Upper lobe of right lung (tissue), 1 donor: ENCODE results near the gene GTPBP4. TPM values are rescaled to one million over a fixed set of nuclear protein-coding genes. Genes with fewer than 3 reads are reported as not detected.

ENCODE experiments used
- ATAC-seq: fragments of 200-7000 bp; cut with Tn5 transposase; one replicate; pipeline ENCODE4 v1.9.1; 2020; ENCODE audit warnings: mild to moderate bottlenecking, moderate library complexity
- DNase-seq: peaks from one replicate; pipeline ENCODE4 v3.0.0-alpha.2; 2020
- H3K27ac ChIP-seq: fragments of 200-600 bp; one replicate; pipeline ENCODE4 v1.8.0; 2022
- H3K27me3 ChIP-seq: fragments of 200-600 bp; one replicate; pipeline ENCODE4 v1.8.0; 2022; ENCODE audit warnings: mild to moderate bottlenecking
- H3K36me3 ChIP-seq: fragments of 200-600 bp; one replicate; pipeline ENCODE4 v1.8.0; 2022
- H3K4me1 ChIP-seq: fragments of 200-600 bp; one replicate; pipeline ENCODE4 v1.8.0; 2022
- H3K4me3 ChIP-seq: fragments of 200-600 bp; one replicate; pipeline ENCODE4 v1.8.0; 2022; ENCODE audit warnings: mild to moderate bottlenecking
- H3K9me3 ChIP-seq: fragments of 200-600 bp; one replicate; pipeline ENCODE4 v1.8.0; 2022
- CTCF ChIP-seq: fragments of 200-600 bp; IDR thresholded peaks from one replicate; pipeline ENCODE4 v1.8.0; 2022; ENCODE audit warnings: antibody characterized with exemption
- intact Hi-C: fragments of 100-400 bp; cut with DNase I; formaldehyde crosslinking; loops from one replicate; pipeline ENCODE4 v1.11.0; 2022
- total RNA-seq: library from RNA; stranded (reverse); fragmentation: NEBNext Ultra II Directional; extraction: Animal tissue kit (Norgen Biotek cat#: 25700); gene quantifications from one replicate; pipeline ENCODE4 v1.2.1, GENCODE V29; 2021
- donor health status: DM: no; HTN: yes; CAD: no; lungs with severe emphysema.

GTPBP4 gene
- total RNA-seq, 1 donor from 2014 or later, result 36.5 TPM

GRCh38 chr10:1056326-1057105 lies 68.3 kb downstream of the GTPBP4 start, which contains the start of gene WDR37:
WDR37 (plus strand) TSS chr10:1056385; CDS start chr10:1072156, 15,771 bp downstream.
- H3K4me3 ChIP-seq, result peak within 1 kb of the TSS; percentile 75
- H3K27ac ChIP-seq, result peak within 1 kb of the TSS; percentile 99
- no peaks in the 10 kb centered on the region for H3K9me3 ChIP-seq
- DNase-seq (peak; percentile 94), ATAC-seq (peak; percentile 98)
- H3K27me3 ChIP-seq, result no peaks in the 10 kb centered on the region
- no peak for TF ChIP-seq CTCF
- H3K36me3 ChIP-seq, result peaks cover 36% of the 10 kb centered on the region
- peaks cover 34% of the 10 kb centered on the region for H3K4me1 ChIP-seq
- intact Hi-C loops, result no loop called here

GRCh38 chr10:1057106-1057657 lies 68.9 kb downstream of the GTPBP4 start:
- Histone ChIP-seq H3K27ac (peak overlapping the region; percentile 99), H3K4me1 (peaks cover 34% of the 10 kb centered on the region), H3K27me3 (no peaks in the 10 kb centered on the region), H3K4me3 (peak overlapping the region; percentile 75), H3K9me3 (no peaks in the 10 kb centered on the region), H3K36me3 (peaks cover 32% of the 10 kb centered on the region)
- intact Hi-C loops, result no loop called here
- no peak for DNase-seq
- no peak for TF ChIP-seq CTCF
- ATAC-seq, result peak; percentile 43

GRCh38 chr10:1058017-1058416 lies 69.8 kb downstream of the GTPBP4 start:
- intact Hi-C loops, result no loop called here
- H3K27ac ChIP-seq, result no peak overlapping the region
- no peaks in the 10 kb centered on the region for H3K27me3 ChIP-seq
- no peak for DNase-seq
- no peak for ATAC-seq
- H3K4me1 ChIP-seq, result peaks cover 34% of the 10 kb centered on the region
- TF ChIP-seq CTCF, result no peak
- no peak overlapping the region for H3K4me3 ChIP-seq
- H3K36me3 ChIP-seq, result peaks cover 23% of the 10 kb centered on the region
- H3K9me3 ChIP-seq, result no peaks in the 10 kb centered on the region

GRCh38 chr10:1059902-1060301 lies 71.7 kb downstream of the GTPBP4 start:
- Histone ChIP-seq H3K4me1 (peaks cover 20% of the 10 kb centered on the region), H3K36me3 (peaks cover 17% of the 10 kb centered on the region), H3K27ac (no peak overlapping the region), H3K27me3 (no peaks in the 10 kb centered on the region), H3K9me3 (no peaks in the 10 kb centered on the region), H3K4me3 (no peak overlapping the region)
- intact Hi-C loops, result no loop called here
- TF ChIP-seq CTCF, result no peak
- DNase-seq, result no peak
- no peak for ATAC-seq

GRCh38 chr10:1061930-1062774 lies 73.9 kb downstream of the GTPBP4 start:
- Histone ChIP-seq H3K4me3 (no peak overlapping the region), H3K9me3 (no peaks in the 10 kb centered on the region), H3K4me1 (peaks cover 13% of the 10 kb centered on the region), H3K27me3 (no peaks in the 10 kb centered on the region), H3K36me3 (peaks cover 17% of the 10 kb centered on the region), H3K27ac (no peak overlapping the region)
- DNase-seq, result no peak
- TF ChIP-seq CTCF, result no peak
- ATAC-seq, result no peak
- intact Hi-C loops, result no loop called here
